B cell (primary cell): ENCODE results near the gene JADE2. TPM values are rescaled to one million over a fixed set of nuclear protein-coding genes. Genes with fewer than 3 reads are reported as not detected.

Experiments
- ATAC-seq: fragments of 200-7000 bp; cut with Tn5 transposase; one replicate; pipeline ENCODE4 v1.10.0; 2021; ENCODE audit warnings: low read depth, mild to moderate bottlenecking, moderate number of reproducible peaks, moderate library complexity
- CTCF ChIA-PET: fragments of 350-600 bp; sonication (Branson Sonifier 250); formaldehyde crosslinking; loops from one replicate; lab custom pipeline; 2021; ENCODE audit warnings: antibody characterized with exemption, inconsistent platforms; lab: Charles Lee
- POLR2A ChIA-PET: fragments of 350-600 bp; sonication (Branson Sonifier 250); formaldehyde crosslinking; loops from one replicate; lab custom pipeline; 2021; ENCODE audit warnings: antibody characterized with exemption; lab: Charles Lee
- DNase-seq: peaks from one replicate; pipeline ENCODE4 v3.0.0; 2013
- H2AFZ ChIP-seq: 2 replicates; pipeline ENCODE4 v1.6.1; 2012; ENCODE audit warnings: mild to moderate bottlenecking, low read depth, low read length; ENCODE audit not compliant: insufficient read depth, poor library complexity, severe bottlenecking
- H3K27ac ChIP-seq, 2 donors: 1 replicate in 1 of 2; 2 replicates in 1 of 2; pipeline ENCODE4 v1.5.1; 2012 to 2013; ENCODE audit warnings: low read length in 2 of 2, mild to moderate bottlenecking in 2 of 2, moderate library complexity in 1 of 2
- H3K27me3 ChIP-seq, 4 experiments: fragments of 200-600 bp in 1 of 4; sonication (generic) in 1 of 4; replicated peaks in 1 of 4; 1 replicate in 2 of 4; 2 replicates in 2 of 4; pipeline versions ENCODE4 v1.6.1 to v1.7.0; 2013 to 2016; ENCODE audit warnings: low read length in 3 of 4, mild to moderate bottlenecking in 2 of 4, mixed read lengths in 1 of 4, moderate library complexity in 1 of 4; ENCODE audit not compliant: insufficient read depth in 4 of 4, control insufficient read depth in 3 of 4; ENCODE audit errors: control extremely low read depth in 1 of 4
- H3K36me3 ChIP-seq, 2 experiments: replicated peaks in 1 of 2; 1 replicate in 1 of 2; 2 replicates in 1 of 2; pipeline versions ENCODE4 v1.6.1 to v1.7.1; 2013; ENCODE audit warnings: low read length in 1 of 2; ENCODE audit not compliant: insufficient read depth in 2 of 2, control insufficient read depth in 1 of 2; ENCODE audit errors: control extremely low read depth in 1 of 2, extremely low read depth in 1 of 2
- H3K4me1 ChIP-seq, 2 donors: fragments of 200-600 bp in 1 of 2; sonication (generic) in 1 of 2; 1 replicate in 1 of 2; 2 replicates in 1 of 2; pipeline versions ENCODE4 v1.5.1 to v1.6.1; 2013 to 2017; ENCODE audit warnings: low read length in 2 of 2; ENCODE audit not compliant: control insufficient read depth in 2 of 2, insufficient read depth in 2 of 2
- H3K4me2 ChIP-seq: replicated peaks from 2 replicates; pipeline ENCODE3; 2012; ENCODE audit warnings: mild to moderate bottlenecking, low read depth, low read length; ENCODE audit not compliant: poor library complexity, severe bottlenecking
- H3K4me3 ChIP-seq, 5 experiments: fragments of 200-600 bp in 1 of 5; sonication (generic) in 1 of 5; 1 replicate in 3 of 5; 2 replicates in 2 of 5; pipeline versions ENCODE4 v1.5.1 to v1.7.0; 2011 to 2016; ENCODE audit warnings: low read length in 4 of 5, mild to moderate bottlenecking in 4 of 5, low read depth in 2 of 5, control low read depth in 1 of 5, moderate library complexity in 1 of 5; ENCODE audit not compliant: insufficient read depth in 1 of 5; ENCODE audit errors: control extremely low read depth in 1 of 5, extremely low read depth in 1 of 5
- H3K79me2 ChIP-seq: fragments of 200-600 bp; sonication (generic); one replicate; pipeline ENCODE4 v1.6.0; 2016; ENCODE audit warnings: low read length; ENCODE audit not compliant: control insufficient read depth, insufficient read depth
- H3K9ac ChIP-seq: fragments of 200-600 bp; sonication (generic); 2 replicates; pipeline ENCODE4 v1.6.1; 2017; ENCODE audit warnings: mild to moderate bottlenecking, low read length, moderate library complexity
- H3K9me3 ChIP-seq, 3 donors: one replicate each; pipeline versions ENCODE4 v1.6.1 to v1.7.1; 2013; ENCODE audit warnings: low read length in 2 of 3; ENCODE audit not compliant: control insufficient read depth in 2 of 3, insufficient read depth in 1 of 3; ENCODE audit errors: control extremely low read depth in 1 of 3
- H4K20me1 ChIP-seq: 2 replicates; pipeline ENCODE4 v1.6.0; 2012; ENCODE audit warnings: mild to moderate bottlenecking, low read length; ENCODE audit not compliant: insufficient read depth, control insufficient read depth, poor library complexity, severe bottlenecking
- H3K27ac Mint-ChIP-seq: one replicate; pipeline ENCODE4 v1.8.0; 2021; ENCODE audit warnings: mixed read lengths
- H3K27me3 Mint-ChIP-seq: one replicate; pipeline ENCODE4 v1.8.0; 2021; ENCODE audit warnings: mixed read lengths
- H3K4me1 Mint-ChIP-seq: one replicate; pipeline ENCODE4 v1.8.0; 2021; ENCODE audit warnings: mixed read lengths
- H3K4me3 Mint-ChIP-seq: one replicate; pipeline ENCODE4 v1.8.0; 2021; ENCODE audit warnings: mixed read lengths
- H3K9me3 Mint-ChIP-seq: one replicate; pipeline ENCODE4 v1.8.0; 2022; ENCODE audit warnings: mixed read lengths; ENCODE audit not compliant: insufficient read depth
- CTCF ChIP-seq: fragments of 200-600 bp; IDR thresholded peaks from one replicate; pipeline ENCODE4 v1.8.0; 2022; ENCODE audit warnings: antibody characterized with exemption, mild to moderate bottlenecking
- EZH2 ChIP-seq: IDR thresholded peaks from 2 replicates; pipeline ENCODE4 v1.6.1; 2012; ENCODE audit warnings: borderline replicate concordance, low read depth, mild to moderate bottlenecking, moderate library complexity, low read length; ENCODE audit not compliant: insufficient read depth, poor library complexity, severe bottlenecking
- WGBS: methylation state at CpG from one replicate; pipeline ENCODE4 v1.1.5; 2013; ENCODE audit warnings: missing lambda C conversion rate; ENCODE audit not compliant: insufficient coverage; 5-methylcytosine and 5-hydroxymethylcytosine counted together
- intact Hi-C: fragments of 100-400 bp; cut with micrococcal nuclease; formaldehyde crosslinking; loops from one replicate; pipeline ENCODE4 v1.10.0; 2022
- polyA plus RNA-seq: library from polyadenylated mRNA; depleted of rRNA; stranded (reverse); fragments of >200 nt; gene quantifications from 2 replicates; pipeline ENCODE4 v1.2.3, GENCODE V29; 2012
- total RNA-seq, 2 donors: library from RNA; stranded (reverse); fragments of 120-200 nt in 1 of 2; gene quantifications; 1 replicate in 1 of 2; 2 replicates in 1 of 2; pipeline versions ENCODE4 v1.2.3 to v1.2.4, GENCODE V29; 2013 to 2022

JADE2 gene
- total and polyA plus RNA-seq, 2 donors (not counting 1 experiment from before 2014, with no cell fraction given) = 80.5 to 247 TPM

- TF ChIP-seq EZH2 (no peak), CTCF (no peak)
- no peak overlapping the region for H3K27ac Mint-ChIP-seq
- no peaks in the 10 kb centered on the region for H3K9me3 Mint-ChIP-seq
- H3K4me1 ChIP-seq = no peaks in the 10 kb centered on the region
- DNase-seq (no peak), ATAC-seq (no peak)
- no peak overlapping the region for H3K9ac ChIP-seq
- H3K79me2 ChIP-seq = peaks cover 100% of the 10 kb centered on the region
- peaks cover 98% of the 10 kb centered on the region for H4K20me1 ChIP-seq
- no peak overlapping the region for H3K4me3 ChIP-seq
- no peak overlapping the region for H3K4me2 ChIP-seq
- no peak overlapping the region for H3K27ac ChIP-seq
- H3K36me3 ChIP-seq = peaks cover 4 to 98% of the 10 kb centered on the region in 2 experiments
- no peaks in the 10 kb centered on the region for H3K9me3 ChIP-seq
- POLR2A ChIA-PET = no interaction called here
- H2AFZ ChIP-seq = no peak overlapping the region
- WGBS = 96% methylated on average over 7 of the region's 7 CpGs
- no peaks in the 10 kb centered on the region for H3K27me3 ChIP-seq
- H3K4me3 Mint-ChIP-seq = no peak overlapping the region
- no peaks in the 10 kb centered on the region for H3K27me3 Mint-ChIP-seq
- H3K4me1 Mint-ChIP-seq = peaks cover 9% of the 10 kb centered on the region
- CTCF ChIA-PET = interaction anchor here (0.6 kb wide), 1 partner anchor 188 kb away, joined by 4 read pairs; no protein-coding TSS in a partner anchor
- intact Hi-C loops = no loop called here
Observed at GRCh38 chr5:134563221-134563620, 37.8 kb downstream of the JADE2 start.

GRCh38 chr5:134563962-134564361, 38.5 kb downstream of the JADE2 start:
- H4K20me1 ChIP-seq = peaks cover 99% of the 10 kb centered on the region
- H3K4me2 ChIP-seq = no peak overlapping the region
- H3K79me2 ChIP-seq = peaks cover 100% of the 10 kb centered on the region
- intact Hi-C loops = no loop called here
- no peak overlapping the region for H3K27ac Mint-ChIP-seq
- H3K36me3 ChIP-seq = peaks cover 4 to 100% of the 10 kb centered on the region in 2 experiments
- no peak for DNase-seq
- no peak overlapping the region for H2AFZ ChIP-seq
- peaks cover 9% of the 10 kb centered on the region for H3K4me1 Mint-ChIP-seq
- CTCF ChIA-PET = interaction anchor here (1.4 kb wide), 1 partner anchor 13 kb away, joined by 5 read pairs; no protein-coding TSS in a partner anchor
- no peak overlapping the region for H3K4me3 ChIP-seq
- no peak for ATAC-seq
- no peaks in the 10 kb centered on the region for H3K27me3 ChIP-seq
- H3K9me3 ChIP-seq = no peaks in the 10 kb centered on the region
- no peaks in the 10 kb centered on the region for H3K27me3 Mint-ChIP-seq
- POLR2A ChIA-PET = no interaction called here
- H3K4me3 Mint-ChIP-seq = no peak overlapping the region
- TF ChIP-seq CTCF = no peak
- TF ChIP-seq EZH2 = no peak
- no peaks in the 10 kb centered on the region for H3K4me1 ChIP-seq
- WGBS = no CpG with 5 or more reads among the region's 5 CpGs
- no peak overlapping the region for H3K9ac ChIP-seq
- no peak overlapping the region for H3K27ac ChIP-seq
- H3K9me3 Mint-ChIP-seq = no peaks in the 10 kb centered on the region
